GM21619 (cell line): Measurements from ENCODE around the gene PTPRR.

Experiments used
- ATAC-seq: cut with Tn5 transposase; IDR thresholded peaks from one replicate; pipeline ENCODE4 v1.9.1; 2021; ENCODE audit not compliant: unreplicated experiment

Gene PTPRR

GRCh38 chr12:70709022-70709421 is 211.5 kb downstream of the PTPRR start:
- ATAC-seq: no peak

DNA sequence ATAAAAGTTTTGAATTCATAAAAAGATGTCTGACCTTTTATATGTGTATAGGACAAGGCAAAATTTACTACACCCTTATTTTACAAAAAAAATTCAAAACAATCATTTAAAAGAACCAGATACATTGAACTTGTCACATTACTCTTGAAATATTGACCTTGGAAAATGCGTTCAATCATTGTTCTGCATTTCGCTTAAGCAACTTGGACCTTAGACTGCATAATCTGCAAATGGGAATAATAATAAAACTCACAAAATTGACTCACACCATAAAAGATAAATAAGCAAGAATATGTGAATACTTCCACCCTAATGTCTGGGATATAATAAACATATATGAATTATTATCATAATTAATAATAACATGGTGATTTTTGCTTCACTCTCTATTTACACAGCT is 213.9 kb downstream of the PTPRR start:
- no peak for ATAC-seq

- ATAC-seq: no peak
Observed at GRCh38 chr12:70698345-70698744, 222.2 kb downstream of the PTPRR start.

DNA sequence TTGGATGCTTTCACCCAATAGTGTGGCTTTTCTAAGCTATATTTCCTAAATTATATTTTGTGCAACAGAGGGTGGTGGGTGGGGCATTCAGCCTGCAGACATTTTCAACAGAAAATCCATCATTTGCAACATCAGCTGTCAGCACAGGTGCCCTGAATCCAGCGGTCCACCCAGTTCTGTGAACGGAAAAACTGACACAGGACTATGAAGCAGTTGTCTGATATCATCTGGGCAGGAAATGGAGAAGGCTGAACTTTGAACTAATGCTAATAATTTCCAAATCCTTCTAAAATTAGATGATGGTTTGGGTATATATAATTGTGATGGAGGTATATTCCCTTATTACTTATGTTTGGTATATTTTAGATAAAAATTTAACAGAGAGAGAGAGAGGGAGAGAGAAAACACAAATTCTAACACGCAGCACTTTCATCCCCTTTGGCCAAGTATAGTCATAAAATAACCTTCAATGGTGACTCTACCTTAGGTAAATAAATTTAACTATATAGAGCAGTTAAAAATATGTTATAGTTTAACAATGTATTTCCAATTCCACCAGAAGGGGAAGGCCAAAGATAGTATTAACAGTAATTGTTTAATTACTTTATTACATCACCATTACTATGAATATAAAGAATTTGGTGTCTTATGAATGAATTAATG is 225.0 kb downstream of the PTPRR start:
- ATAC-seq: no peak

GRCh38 chr12:70692681-70693288 is 227.8 kb downstream of the PTPRR start:
- ATAC-seq: no peak

GRCh38 chr12:70691018-70691672 is 229.4 kb downstream of the PTPRR start:
- ATAC-seq: no peak

- ATAC-seq: no peak
Observed at GRCh38 chr12:70686907-70687306, 233.6 kb downstream of the PTPRR start.

- ATAC-seq: no peak
Observed at GRCh38 chr12:70686299-70686698, 234.2 kb downstream of the PTPRR start.

DNA sequence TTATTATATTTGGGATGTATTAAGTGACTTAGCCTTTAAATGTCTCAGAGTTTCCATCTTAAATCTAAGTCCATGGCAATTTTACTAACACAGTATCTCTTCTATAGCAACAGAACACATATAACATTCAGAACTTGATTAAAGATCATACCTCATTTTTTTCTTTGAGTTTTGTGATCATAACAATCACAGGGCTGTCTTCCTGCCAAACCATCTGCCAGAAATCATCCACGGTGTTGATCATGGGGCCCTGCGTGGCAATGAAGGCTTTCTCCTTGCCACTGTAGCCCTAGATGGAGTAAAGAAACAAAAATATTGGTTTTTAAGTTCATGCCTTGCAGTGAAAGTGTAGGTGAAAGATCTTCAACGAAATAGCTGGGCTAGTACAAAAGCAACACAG is 236.6 kb downstream of the PTPRR start:
- no peak for ATAC-seq

DNA sequence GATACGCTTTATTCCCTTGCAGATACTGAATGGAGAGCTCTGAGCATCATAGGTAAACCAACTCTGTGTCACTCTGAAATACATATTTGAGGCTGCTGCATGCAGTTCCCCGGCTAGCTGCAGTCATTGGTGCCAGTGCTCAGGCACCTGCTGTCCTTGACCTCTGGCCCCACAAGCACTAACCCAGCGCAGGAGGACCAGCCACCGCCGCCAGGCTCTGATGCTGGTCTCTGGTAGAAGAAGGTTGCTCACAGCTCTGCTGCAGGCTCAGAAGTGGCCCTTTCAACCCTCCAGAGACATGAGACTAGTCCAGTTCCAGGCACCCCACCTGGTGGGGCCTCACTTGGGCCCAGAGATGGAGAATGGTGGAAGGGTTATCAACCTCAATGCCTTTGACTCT is 248.8 kb downstream of the PTPRR start:
- ATAC-seq: no peak

GRCh38 chr12:70670948-70671347 is 249.6 kb downstream of the PTPRR start:
- ATAC-seq: no peak

GRCh38 chr12:70667253-70667652 is 253.3 kb downstream of the PTPRR start:
- no peak for ATAC-seq

DNA sequence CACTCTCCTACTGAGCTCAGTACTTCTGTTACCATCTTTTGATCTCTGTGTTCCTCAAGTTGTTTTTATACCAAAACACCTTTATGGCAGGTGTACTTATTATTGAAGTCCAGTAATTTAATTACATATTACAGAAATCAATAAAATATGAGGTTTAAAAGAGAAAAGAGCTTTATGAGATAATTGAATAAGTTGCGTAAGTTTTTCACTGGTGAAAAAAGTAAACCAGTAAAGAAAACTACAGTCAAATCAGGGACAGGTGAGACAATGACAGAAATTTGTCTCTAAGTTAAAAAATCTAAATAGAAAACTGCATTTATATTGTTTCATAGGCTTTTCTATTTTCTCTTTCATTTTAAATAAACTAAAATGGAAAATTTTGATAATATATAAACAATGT is 254.2 kb downstream of the PTPRR start:
- no peak for ATAC-seq

GRCh38 chr12:70664465-70664881 is 256.1 kb downstream of the PTPRR start:
- ATAC-seq: no peak

DNA sequence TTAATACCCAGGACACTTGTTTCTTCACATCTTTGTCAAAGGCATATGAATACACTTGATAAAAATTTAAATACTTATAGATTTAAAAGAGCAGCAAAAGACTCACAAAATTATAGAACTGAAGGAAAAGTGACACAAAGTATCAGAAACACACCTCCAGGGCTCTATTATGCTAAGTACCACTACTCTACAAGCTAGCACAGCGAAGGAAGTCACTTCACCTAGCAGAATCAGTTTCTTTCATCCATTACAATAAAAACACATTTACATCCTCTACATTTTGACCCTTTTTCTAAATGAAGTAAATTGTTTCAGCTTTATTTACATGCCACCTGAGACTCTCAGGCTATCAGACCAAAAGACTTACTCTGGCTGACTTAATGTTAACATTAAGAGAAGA is 256.7 kb downstream of the PTPRR start:
- ATAC-seq: no peak

- ATAC-seq: no peak
Observed at GRCh38 chr12:70661466-70662161, 258.9 kb downstream of the PTPRR start.

- no peak for ATAC-seq
Observed at GRCh38 chr12:70660620-70661219, 259.8 kb downstream of the PTPRR start.

- ATAC-seq: no peak
Observed at GRCh38 chr12:70660002-70660604, 260.4 kb downstream of the PTPRR start.

DNA sequence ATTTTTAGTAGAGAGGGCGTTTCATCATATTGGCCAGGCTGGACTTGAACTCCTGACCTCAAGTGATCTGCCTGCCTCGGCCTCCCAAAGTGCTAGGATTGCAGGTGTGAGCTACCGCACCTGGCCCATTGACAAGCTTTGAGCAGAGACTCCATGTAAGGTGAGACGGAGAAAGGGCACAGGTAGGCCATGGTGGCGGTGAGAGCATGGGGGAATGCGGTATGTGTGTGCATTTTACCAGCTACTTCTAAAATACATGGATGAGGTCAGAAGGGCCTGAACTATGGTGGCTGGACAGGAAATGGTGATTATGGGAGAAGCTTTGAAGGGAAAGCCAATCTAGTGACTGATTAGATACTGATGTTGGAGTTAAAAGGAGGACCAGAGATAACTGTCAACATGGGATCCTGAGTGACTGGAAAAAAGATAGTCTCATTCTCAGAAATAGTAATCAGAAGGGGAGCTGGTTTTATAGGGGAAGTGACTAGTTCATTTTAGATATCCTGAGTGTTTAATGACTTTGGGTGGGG is 261.4 kb downstream of the PTPRR start:
- ATAC-seq: no peak

- no peak for ATAC-seq
Observed at GRCh38 chr12:70657616-70658286, 262.8 kb downstream of the PTPRR start.
